K562 (cell line): Measurements from ENCODE around the gene DDX5. TPM values are rescaled to one million over a fixed set of nuclear protein-coding genes. Genes with fewer than 3 reads are reported as not detected.

Experiments
- HOXB6 ChIP-seq: fragments of 250-450 bp; sonication (Bioruptor Pico); IDR thresholded peaks from 2 replicates; pipeline ENCODE4 v1.5.1; 2022; ENCODE audit warnings: mild to moderate bottlenecking, borderline replicate concordance
- KAT2B ChIP-seq: IDR thresholded peaks from one replicate; pipeline ENCODE4 v1.6.1; 2012; ENCODE audit warnings: low read depth, mild to moderate bottlenecking, control low read depth, inconsistent platforms, low read length, moderate library complexity
- KLF16 ChIP-seq: IDR thresholded peaks from 2 replicates; pipeline ENCODE4 v1.6.1; 2016; ENCODE audit warnings: antibody characterized with exemption
- PCBP2 ChIP-seq: fragments of 200-400 bp; formaldehyde crosslinking; IDR thresholded peaks from 2 replicates; pipeline ENCODE4 v1.6.1; 2018; ENCODE audit warnings: low read length, low read depth, mild to moderate bottlenecking, moderate library complexity; ENCODE audit not compliant: poor library complexity, severe bottlenecking
- PTRF ChIP-seq: fragments of 450-650 bp; IDR thresholded peaks from 2 replicates; pipeline ENCODE4 v1.6.1; 2016; ENCODE audit warnings: mild to moderate bottlenecking, missing genetic modification characterization, missing compliant biosample characterization
- RBM22 ChIP-seq: fragments of 200-400 bp; formaldehyde crosslinking; IDR thresholded peaks from 2 replicates; pipeline ENCODE4 v1.6.1; 2018; ENCODE audit warnings: low read length, low read depth; ENCODE audit not compliant: poor library complexity, severe bottlenecking
- SAP30 ChIP-seq: fragments of 200-600 bp; sonication (generic); IDR thresholded peaks from 2 replicates; pipeline ENCODE4 v1.6.1; 2012; ENCODE audit warnings: borderline replicate concordance, low read depth, mild to moderate bottlenecking, moderate library complexity, low read length, control low read depth, inconsistent platforms; ENCODE audit not compliant: insufficient read depth, poor library complexity, severe bottlenecking
- SRSF7 ChIP-seq: fragments of 200-400 bp; formaldehyde crosslinking; optimal IDR thresholded peaks from 2 replicates; pipeline ENCODE3; 2017; ENCODE audit warnings: mild to moderate bottlenecking, low read depth, low read length
- TCF7L2 ChIP-seq: fragments of 150-350 bp; IDR thresholded peaks from 2 replicates; pipeline ENCODE4 v1.6.1; 2016; ENCODE audit warnings: low read depth, mild to moderate bottlenecking, low read length, moderate library complexity
- TFAM ChIP-seq: fragments of 250-450 bp; sonication (Bioruptor Pico); conservative IDR thresholded peaks from 2 replicates; pipeline ENCODE4 v1.5.0; 2021; ENCODE audit warnings: mild to moderate bottlenecking, moderate library complexity
- ZC3H8 ChIP-seq: fragments of 450-650 bp; IDR thresholded peaks from 2 replicates; pipeline ENCODE4 v1.6.1; 2017
- polyA plus RNA-seq, 8 experiments: library from polyadenylated mRNA; depleted of rRNA in 4 of 8; stranded (reverse) in 5 of 8; unstranded in 3 of 8; fragments of >200 nt; fragmentation: Nextera tagmentation in 2 of 8; fragmentation: Illumina TruSeq in 1 of 8; extraction: Ambion mirVana in 2 of 8; extraction: Trizol in 1 of 8; gene quantifications; 2 replicates each; pipeline versions ENCODE4 v1.2.1 to v1.2.3, GENCODE V29; 2011 to 2014; ENCODE audit warnings: inconsistent platforms in 1 of 8, missing spikeins in 1 of 8
- total RNA-seq, 7 experiments: library from RNA; depleted of rRNA in 6 of 7; stranded (reverse); fragments of >200 nt in 6 of 7; fragmentation: Illumina TruSeq in 2 of 7; extraction: Trizol in 2 of 7; gene quantifications; 2 replicates each; pipeline versions ENCODE4 v1.2.1 to v1.2.3, GENCODE V29; 2011 to 2021; ENCODE audit warnings: low replicate concordance in 1 of 7
- TF ChIP-seq, protein P1 (sequence below): fragments of 250-450 bp; sonication (Bioruptor Pico); IDR thresholded peaks from 2 replicates; pipeline ENCODE4 v1.6.1; 2021; ENCODE audit warnings: mild to moderate bottlenecking
- TF ChIP-seq, protein P2 (sequence below), 2 experiments: IDR thresholded peaks in 1 of 2; conservative IDR thresholded peaks in 1 of 2; 2 replicates each; pipeline ENCODE4 v1.6.1; 2016; ENCODE audit warnings: low read depth in 2 of 2, mild to moderate bottlenecking in 1 of 2, missing compliant biosample characterization in 1 of 2, missing genetic modification characterization in 1 of 2, moderate library complexity in 1 of 2
- TF ChIP-seq, protein P3 (sequence below): fragments of 250-450 bp; sonication (Bioruptor Pico); IDR thresholded peaks from 2 replicates; pipeline ENCODE4 v1.8.0; 2021; ENCODE audit warnings: mild to moderate bottlenecking, moderate library complexity
- TF ChIP-seq, protein P4 (sequence below): fragments of 250-450 bp; sonication (Bioruptor Pico); IDR thresholded peaks from 2 replicates; pipeline ENCODE4 v1.4.0; 2020; ENCODE audit warnings: mild to moderate bottlenecking, moderate library complexity, borderline replicate concordance
- TF ChIP-seq, protein P5 (sequence below), 2 experiments: fragments of 200-800 bp in 1 of 2; sonication (Bioruptor generic) in 1 of 2; sonication (generic) in 1 of 2; formaldehyde crosslinking in 1 of 2; IDR thresholded peaks in 1 of 2; conservative IDR thresholded peaks in 1 of 2; 2 replicates each; pipeline versions ENCODE4 v1.5.0 to v1.6.1; 2016 to 2020; ENCODE audit warnings: missing compliant biosample characterization in 1 of 2, missing genetic modification characterization in 1 of 2, missing genetic modification reagents in 1 of 2

Gene DDX5
- total and polyA plus RNA-seq, 9 of the 15 experiments (the other 6 are each of a cell fraction or from before 2014, with no cell fraction given) = 306 to 1,639 (median 604) TPM

DNA sequence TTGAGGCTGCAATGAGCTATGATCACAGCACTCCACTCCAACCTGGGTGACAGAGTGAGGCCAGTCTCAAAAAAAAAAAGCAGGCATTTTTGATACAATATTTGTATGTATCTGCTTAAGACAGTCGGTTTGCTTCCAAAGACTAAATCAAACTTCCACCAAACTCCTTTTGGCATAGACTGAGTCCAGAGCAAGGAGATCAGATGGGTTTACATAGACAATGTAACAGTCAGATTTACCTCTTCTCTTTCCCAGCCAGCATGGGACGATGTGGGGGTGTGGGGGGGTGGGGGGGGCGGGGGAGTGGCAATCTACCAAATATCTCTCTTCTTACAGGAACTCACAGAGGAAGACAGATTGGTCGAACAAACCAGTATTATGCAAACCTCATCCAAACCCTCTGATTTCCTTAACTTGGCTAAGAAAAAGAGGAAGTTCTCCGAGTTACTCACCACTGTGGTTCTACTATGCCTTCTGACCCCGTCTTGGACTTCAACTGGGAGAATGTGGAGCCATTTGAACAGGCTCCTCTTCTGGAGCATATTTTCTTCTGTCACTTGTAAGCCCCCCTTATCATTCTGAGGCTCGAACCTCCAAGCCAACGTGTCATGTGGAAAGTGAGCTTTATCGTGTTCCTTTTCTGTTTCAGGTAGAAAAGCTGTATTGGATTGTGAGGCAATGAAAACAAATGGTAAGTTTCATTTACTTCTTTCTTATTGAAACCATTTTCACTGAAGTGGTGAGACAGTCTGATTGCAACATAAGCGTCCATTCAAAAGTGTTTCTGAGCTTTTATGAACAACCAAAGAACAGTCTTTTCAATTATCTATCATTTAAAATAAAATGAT is 57.2 kb downstream of the DDX5 start, which contains the start of gene MILR1 (continued):
- TF ChIP-seq, protein P1, sequence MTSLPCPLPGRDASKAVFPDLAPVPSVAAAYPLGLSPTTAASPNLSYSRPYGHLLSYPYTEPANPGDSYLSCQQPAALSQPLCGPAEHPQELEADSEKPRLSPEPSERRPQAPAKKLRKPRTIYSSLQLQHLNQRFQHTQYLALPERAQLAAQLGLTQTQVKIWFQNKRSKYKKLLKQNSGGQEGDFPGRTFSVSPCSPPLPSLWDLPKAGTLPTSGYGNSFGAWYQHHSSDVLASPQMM (CRISPR knock-in tag) = no peak
- TF ChIP-seq SRSF7 = no peak
- no peak for TF ChIP-seq TFAM
- no peak for TF ChIP-seq PCBP2
- TF ChIP-seq TCF7L2 = no peak
- TF ChIP-seq KAT2B = no peak
- TF ChIP-seq, protein P2, sequence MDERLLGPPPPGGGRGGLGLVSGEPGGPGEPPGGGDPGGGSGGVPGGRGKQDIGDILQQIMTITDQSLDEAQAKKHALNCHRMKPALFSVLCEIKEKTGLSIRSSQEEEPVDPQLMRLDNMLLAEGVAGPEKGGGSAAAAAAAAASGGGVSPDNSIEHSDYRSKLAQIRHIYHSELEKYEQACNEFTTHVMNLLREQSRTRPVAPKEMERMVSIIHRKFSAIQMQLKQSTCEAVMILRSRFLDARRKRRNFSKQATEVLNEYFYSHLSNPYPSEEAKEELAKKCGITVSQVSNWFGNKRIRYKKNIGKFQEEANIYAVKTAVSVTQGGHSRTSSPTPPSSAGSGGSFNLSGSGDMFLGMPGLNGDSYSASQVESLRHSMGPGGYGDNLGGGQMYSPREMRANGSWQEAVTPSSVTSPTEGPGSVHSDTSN (CRISPR knock-in tag; IDR thresholded peaks at IDR 0.05; ENCODE audit: low read depth) = no peak
- TF ChIP-seq, protein P2 (tag; conservative IDR thresholded peaks at IDR 0.05; ENCODE audit: low read depth) = no peak
- TF ChIP-seq HOXB6 (CRISPR knock-in tag) = no peak
- no peak for TF ChIP-seq SAP30
- no peak for TF ChIP-seq KLF16
- TF ChIP-seq RBM22 = no peak
- TF ChIP-seq, protein P3, sequence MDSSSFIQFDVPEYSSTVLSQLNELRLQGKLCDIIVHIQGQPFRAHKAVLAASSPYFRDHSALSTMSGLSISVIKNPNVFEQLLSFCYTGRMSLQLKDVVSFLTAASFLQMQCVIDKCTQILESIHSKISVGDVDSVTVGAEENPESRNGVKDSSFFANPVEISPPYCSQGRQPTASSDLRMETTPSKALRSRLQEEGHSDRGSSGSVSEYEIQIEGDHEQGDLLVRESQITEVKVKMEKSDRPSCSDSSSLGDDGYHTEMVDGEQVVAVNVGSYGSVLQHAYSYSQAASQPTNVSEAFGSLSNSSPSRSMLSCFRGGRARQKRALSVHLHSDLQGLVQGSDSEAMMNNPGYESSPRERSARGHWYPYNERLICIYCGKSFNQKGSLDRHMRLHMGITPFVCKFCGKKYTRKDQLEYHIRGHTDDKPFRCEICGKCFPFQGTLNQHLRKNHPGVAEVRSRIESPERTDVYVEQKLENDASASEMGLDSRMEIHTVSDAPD (CRISPR knock-in tag) = no peak
- TF ChIP-seq PTRF (tag) = no peak
- TF ChIP-seq, protein P4, sequence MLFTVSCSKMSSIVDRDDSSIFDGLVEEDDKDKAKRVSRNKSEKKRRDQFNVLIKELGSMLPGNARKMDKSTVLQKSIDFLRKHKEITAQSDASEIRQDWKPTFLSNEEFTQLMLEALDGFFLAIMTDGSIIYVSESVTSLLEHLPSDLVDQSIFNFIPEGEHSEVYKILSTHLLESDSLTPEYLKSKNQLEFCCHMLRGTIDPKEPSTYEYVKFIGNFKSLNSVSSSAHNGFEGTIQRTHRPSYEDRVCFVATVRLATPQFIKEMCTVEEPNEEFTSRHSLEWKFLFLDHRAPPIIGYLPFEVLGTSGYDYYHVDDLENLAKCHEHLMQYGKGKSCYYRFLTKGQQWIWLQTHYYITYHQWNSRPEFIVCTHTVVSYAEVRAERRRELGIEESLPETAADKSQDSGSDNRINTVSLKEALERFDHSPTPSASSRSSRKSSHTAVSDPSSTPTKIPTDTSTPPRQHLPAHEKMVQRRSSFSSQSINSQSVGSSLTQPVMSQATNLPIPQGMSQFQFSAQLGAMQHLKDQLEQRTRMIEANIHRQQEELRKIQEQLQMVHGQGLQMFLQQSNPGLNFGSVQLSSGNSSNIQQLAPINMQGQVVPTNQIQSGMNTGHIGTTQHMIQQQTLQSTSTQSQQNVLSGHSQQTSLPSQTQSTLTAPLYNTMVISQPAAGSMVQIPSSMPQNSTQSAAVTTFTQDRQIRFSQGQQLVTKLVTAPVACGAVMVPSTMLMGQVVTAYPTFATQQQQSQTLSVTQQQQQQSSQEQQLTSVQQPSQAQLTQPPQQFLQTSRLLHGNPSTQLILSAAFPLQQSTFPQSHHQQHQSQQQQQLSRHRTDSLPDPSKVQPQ (CRISPR knock-in tag) = no peak
- TF ChIP-seq, protein P5, sequence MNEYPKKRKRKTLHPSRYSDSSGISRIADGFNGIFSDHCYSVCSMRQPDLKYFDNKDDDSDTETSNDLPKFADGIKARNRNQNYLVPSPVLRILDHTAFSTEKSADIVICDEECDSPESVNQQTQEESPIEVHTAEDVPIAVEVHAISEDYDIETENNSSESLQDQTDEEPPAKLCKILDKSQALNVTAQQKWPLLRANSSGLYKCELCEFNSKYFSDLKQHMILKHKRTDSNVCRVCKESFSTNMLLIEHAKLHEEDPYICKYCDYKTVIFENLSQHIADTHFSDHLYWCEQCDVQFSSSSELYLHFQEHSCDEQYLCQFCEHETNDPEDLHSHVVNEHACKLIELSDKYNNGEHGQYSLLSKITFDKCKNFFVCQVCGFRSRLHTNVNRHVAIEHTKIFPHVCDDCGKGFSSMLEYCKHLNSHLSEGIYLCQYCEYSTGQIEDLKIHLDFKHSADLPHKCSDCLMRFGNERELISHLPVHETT (CRISPR knock-in tag; conservative IDR thresholded peaks at IDR 0.05 in 1 of 2, IDR thresholded peaks at IDR 0.05 in 1 of 2) = 0 out of 4 replicates have a peak, but pooled peaks of 1 of the 2 experiments have one; percentile 47
- no peak for TF ChIP-seq ZC3H8
